COR-L47 (cell line): ENCODE results near the gene GATC.
"Not testable (repeated sequence)": the region's sequence is repeated elsewhere in the genome, so short reads cannot be mapped to it uniquely, and the experiment has no call there.

ENCODE experiments used
- DNase-seq: peaks from one replicate; lab custom pipeline; 2025; lab: John Stamatoyannopoulos, UW

The GATC gene

GRCh38 chr12:120470150-120470784, 24.0 kb downstream of the GATC start:
- no peak for DNase-seq

GRCh38 chr12:120472521-120472920, 26.3 kb downstream of the GATC start:
- DNase-seq = no peak

- DNase-seq = no peak
Observed at GRCh38 chr12:120473807-120474615, 27.8 kb downstream of the GATC start.

GRCh38 chr12:120474616-120474960, 28.3 kb downstream of the GATC start:
- DNase-seq = no peak

GRCh38 chr12:120475643-120476042, 29.4 kb downstream of the GATC start:
- DNase-seq = no peak

- no peak for DNase-seq
Observed at GRCh38 chr12:120479458-120479857, 33.2 kb downstream of the GATC start.

- DNase-seq = no peak
Observed at GRCh38 chr12:120480211-120480610, 34.0 kb downstream of the GATC start.

- DNase-seq = no peak
Observed at GRCh38 chr12:120481022-120481767, 35.0 kb downstream of the GATC start.

GRCh38 chr12:120483621-120484020, 37.4 kb downstream of the GATC start:
- no peak for DNase-seq

GRCh38 chr12:120485961-120486881, 40.0 kb downstream of the GATC start:
- DNase-seq = no peak

GRCh38 chr12:120487552-120487951, 41.3 kb downstream of the GATC start:
- DNase-seq = not testable (repeated sequence)

- DNase-seq = no peak
Observed at GRCh38 chr12:120488057-120488640, 41.9 kb downstream of the GATC start.

GRCh38 chr12:120489018-120489417, 42.8 kb downstream of the GATC start:
- DNase-seq = no peak

- no peak for DNase-seq
Observed at GRCh38 chr12:120490325-120490724, 44.1 kb downstream of the GATC start.

GRCh38 chr12:120490833-120491512, 44.7 kb downstream of the GATC start:
- DNase-seq = no peak

GRCh38 chr12:120495186-120495730, 49.0 kb downstream of the GATC start:
- no peak for DNase-seq

GRCh38 chr12:120495731-120496412, 49.6 kb downstream of the GATC start, which contains the start of gene DYNLL1:
Gene DYNLL1, plus strand, starts transcription at chr12:120496113. Its CDS starts 309 bp downstream, at chr12:120496422.
- DNase-seq = peak; percentile 95

- DNase-seq = peak; percentile 69
Observed at GRCh38 chr12:120496413-120497340, 50.4 kb downstream of the GATC start.
